Measurements from ENCODE around the gene DCLK1. TPM values are rescaled to one million over a fixed set of nuclear protein-coding genes. Genes with fewer than 3 reads are reported as not detected.

Gene DCLK1
- total RNA-seq, 1 donor from 2014 or later, result 22.6 TPM

DNA sequence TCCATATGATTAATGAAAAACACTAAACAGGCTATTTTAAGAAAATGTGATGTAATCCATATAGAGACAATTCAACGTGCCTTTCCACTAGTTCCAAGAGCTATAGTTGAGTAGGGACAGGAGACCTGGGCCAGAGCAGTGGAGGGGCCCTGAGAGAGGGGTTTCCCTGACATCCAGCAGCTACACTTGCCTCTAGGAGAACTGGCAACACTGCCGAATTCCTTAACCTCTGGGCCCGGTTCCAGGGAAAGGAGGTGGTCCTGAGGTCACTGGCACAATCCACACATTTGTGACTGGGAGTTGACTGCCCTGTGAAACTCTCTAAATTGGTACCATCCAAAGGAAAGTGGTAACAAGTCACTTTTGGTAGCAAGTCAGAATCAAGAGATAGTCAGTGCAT is 264.4 kb downstream of the DCLK1 start:
- Histone ChIP-seq H3K36me3 (no peaks in the 10 kb centered on the region), H3K9me3 (no peaks in the 10 kb centered on the region), H3K4me3 (no peak overlapping the region), H3K27ac (no peak overlapping the region), H3K27me3 (no peaks in the 10 kb centered on the region), H3K4me1 (no peaks in the 10 kb centered on the region)
- TF ChIP-seq, protein P1, sequence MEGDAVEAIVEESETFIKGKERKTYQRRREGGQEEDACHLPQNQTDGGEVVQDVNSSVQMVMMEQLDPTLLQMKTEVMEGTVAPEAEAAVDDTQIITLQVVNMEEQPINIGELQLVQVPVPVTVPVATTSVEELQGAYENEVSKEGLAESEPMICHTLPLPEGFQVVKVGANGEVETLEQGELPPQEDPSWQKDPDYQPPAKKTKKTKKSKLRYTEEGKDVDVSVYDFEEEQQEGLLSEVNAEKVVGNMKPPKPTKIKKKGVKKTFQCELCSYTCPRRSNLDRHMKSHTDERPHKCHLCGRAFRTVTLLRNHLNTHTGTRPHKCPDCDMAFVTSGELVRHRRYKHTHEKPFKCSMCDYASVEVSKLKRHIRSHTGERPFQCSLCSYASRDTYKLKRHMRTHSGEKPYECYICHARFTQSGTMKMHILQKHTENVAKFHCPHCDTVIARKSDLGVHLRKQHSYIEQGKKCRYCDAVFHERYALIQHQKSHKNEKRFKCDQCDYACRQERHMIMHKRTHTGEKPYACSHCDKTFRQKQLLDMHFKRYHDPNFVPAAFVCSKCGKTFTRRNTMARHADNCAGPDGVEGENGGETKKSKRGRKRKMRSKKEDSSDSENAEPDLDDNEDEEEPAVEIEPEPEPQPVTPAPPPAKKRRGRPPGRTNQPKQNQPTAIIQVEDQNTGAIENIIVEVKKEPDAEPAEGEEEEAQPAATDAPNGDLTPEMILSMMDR (IDR thresholded peaks at IDR 0.05), result no peak
- DNase-seq (ENCODE audit: low spot score in 2 of 2), result no peak
- intact Hi-C loops (cut with DNase I), result no loop called here

GRCh38 chr13:35865341-35866240 is 265.6 kb downstream of the DCLK1 start:
- Histone ChIP-seq H3K4me1 (no peaks in the 10 kb centered on the region), H3K9me3 (no peaks in the 10 kb centered on the region), H3K27me3 (no peaks in the 10 kb centered on the region), H3K4me3 (no peak overlapping the region), H3K27ac (no peak overlapping the region), H3K36me3 (no peaks in the 10 kb centered on the region)
- TF ChIP-seq, protein P1 (IDR thresholded peaks at IDR 0.05), result no peak
- DNase-seq (ENCODE audit: low spot score in 2 of 2), result no peak
- intact Hi-C loops (cut with DNase I), result no loop called here

- Histone ChIP-seq H3K27me3 (no peaks in the 10 kb centered on the region), H3K36me3 (no peaks in the 10 kb centered on the region), H3K4me1 (peaks cover 0 to 22% of the 10 kb centered on the region in 2 donors), H3K4me3 (no peak overlapping the region), H3K27ac (peak overlapping the region in 1 of 2 donors; percentile 88), H3K9me3 (no peaks in the 10 kb centered on the region)
- no peak for DNase-seq (ENCODE audit: low spot score in 2 of 2)
- intact Hi-C loops (cut with DNase I), result no loop called here
- TF ChIP-seq, protein P1 (IDR thresholded peaks at IDR 0.05), result no peak
Observed at GRCh38 chr13:35860661-35861060, 270.5 kb downstream of the DCLK1 start.

GRCh38 chr13:35859981-35860380 is 271.2 kb downstream of the DCLK1 start:
- TF ChIP-seq, protein P1 (IDR thresholded peaks at IDR 0.05), result no peak
- no peaks in the 10 kb centered on the region for H3K27me3 ChIP-seq
- H3K9me3 ChIP-seq, result no peaks in the 10 kb centered on the region
- peak overlapping the region; percentile 69 to 88 for H3K27ac ChIP-seq
- no peak overlapping the region for H3K4me3 ChIP-seq
- intact Hi-C loops (cut with DNase I), result no loop called here
- no peaks in the 10 kb centered on the region for H3K36me3 ChIP-seq
- peaks cover 0 to 22% of the 10 kb centered on the region in 2 donors for H3K4me1 ChIP-seq
- DNase-seq (ENCODE audit: low spot score in 2 of 2), result no peak

- Histone ChIP-seq H3K27ac (peak overlapping the region; percentile 71 to 88), H3K4me1 (peaks cover 0 to 22% of the 10 kb centered on the region in 2 donors), H3K36me3 (no peaks in the 10 kb centered on the region), H3K4me3 (no peak overlapping the region), H3K9me3 (no peaks in the 10 kb centered on the region), H3K27me3 (no peaks in the 10 kb centered on the region)
- DNase-seq (ENCODE audit: low spot score in 2 of 2), result no peak
- intact Hi-C loops (cut with DNase I), result no loop called here
- TF ChIP-seq, protein P1 (IDR thresholded peaks at IDR 0.05), result no peak
Observed at GRCh38 chr13:35858665-35859064, 272.5 kb downstream of the DCLK1 start.

Data from ascending aorta (tissue), 2 donors.